ENCODE data around the gene ISLR.

ISLR gene

DNA sequence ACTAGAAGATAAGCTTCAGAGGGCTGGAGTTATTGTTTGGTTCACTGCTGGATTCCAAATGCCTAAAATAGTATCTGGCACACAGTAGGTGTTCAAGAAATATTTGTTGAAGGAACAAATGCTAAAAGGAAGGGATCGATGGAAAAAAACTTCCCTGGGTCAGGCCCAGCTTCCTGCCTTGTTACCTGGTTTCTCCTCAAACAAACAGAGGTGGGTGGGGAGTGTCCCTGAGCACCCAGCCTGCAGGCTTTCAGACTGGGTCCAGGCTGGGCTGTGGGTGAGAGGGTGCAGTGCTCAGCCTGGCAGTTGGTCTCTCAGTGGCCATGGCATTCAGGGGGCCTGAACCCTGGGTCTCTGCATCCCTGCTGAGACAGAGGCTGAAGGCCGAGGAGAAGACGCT is 43.4 kb downstream of the ISLR start:
- no peak for DNase-seq

DNA sequence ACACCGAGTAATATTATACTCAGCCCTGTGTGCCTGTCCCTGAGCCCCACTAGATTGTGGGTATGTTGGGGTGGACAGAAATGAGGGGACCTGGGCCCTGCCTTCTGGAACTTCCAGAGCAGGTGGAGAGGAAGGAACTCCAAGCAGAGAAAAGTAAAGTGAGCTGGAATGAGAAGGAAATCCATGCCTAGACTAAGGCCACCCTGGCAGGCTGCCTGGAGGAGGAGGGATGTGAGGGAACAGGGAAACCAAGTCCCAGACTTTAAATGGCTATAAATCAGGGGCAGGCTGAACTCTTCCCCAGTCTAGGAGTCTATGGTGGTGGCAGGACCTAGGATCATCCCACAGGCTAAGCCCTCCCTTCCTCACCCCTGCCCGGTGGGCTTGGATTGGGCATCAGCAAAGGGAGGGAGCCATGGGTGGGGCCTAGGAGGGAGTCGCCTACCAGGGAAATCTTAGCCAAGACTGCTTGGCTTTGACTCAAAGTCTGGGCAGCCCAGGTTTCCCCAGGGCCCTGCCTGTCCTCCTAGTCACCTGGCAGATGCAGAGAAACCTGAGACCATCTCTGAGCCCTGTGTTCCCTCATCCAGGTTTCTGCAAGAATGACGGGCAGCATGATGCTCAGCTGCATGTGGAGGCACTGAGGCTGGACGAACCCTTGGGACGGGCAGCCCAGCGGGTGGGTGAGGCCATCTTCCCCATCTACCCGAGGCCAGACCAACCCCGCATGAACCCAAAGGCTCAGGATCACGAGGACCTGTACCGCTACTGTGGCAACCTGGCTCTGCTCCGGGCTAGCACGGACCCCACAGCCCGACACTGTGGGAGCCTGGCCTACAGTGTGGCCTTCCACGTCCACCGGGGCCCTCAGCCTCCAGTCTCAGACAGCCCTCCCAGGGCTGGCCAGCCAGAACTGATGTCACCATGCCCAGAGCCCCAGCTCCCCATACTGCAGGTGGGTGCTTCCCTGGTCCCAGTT is 44.7 kb downstream of the ISLR start:
- no peak for DNase-seq

DNA sequence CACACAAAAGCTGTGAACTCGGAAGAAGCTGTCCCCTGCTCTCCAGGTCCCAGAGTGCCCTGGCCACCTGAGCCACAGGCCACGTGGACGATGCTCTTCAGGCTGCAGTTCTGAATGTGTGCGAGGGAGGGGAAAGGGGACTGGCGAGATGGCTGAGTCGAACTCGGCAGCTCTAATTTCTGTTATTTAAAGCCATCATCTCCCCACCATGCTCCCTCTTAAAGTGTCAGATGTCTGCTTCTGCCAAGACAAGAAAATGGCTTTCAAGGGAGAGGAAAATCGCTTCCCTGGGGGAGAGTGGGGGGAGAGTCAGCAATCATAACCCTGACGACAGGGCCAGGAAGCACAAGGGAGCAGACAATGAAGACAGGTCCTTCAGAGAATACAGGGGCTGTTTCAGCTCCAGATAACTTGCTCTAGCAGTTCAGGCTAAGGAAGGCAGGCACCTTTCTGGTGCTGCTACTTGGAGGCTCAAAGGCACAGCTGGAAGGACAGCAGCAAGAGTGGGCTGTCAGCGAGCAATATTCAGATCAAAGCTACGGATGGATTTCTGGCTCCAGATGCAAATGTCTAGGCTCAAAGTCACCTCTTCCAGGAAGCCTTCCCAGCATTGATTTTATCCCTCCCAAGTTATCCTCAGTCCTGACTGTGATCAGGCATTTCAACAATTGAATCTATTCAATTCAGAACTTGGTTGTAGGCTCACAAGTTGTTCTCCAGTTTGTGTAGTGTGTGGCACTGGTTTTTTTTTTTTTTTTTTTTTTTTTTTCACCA is 47.2 kb downstream of the ISLR start:
- peak; percentile 75 for DNase-seq

DNA sequence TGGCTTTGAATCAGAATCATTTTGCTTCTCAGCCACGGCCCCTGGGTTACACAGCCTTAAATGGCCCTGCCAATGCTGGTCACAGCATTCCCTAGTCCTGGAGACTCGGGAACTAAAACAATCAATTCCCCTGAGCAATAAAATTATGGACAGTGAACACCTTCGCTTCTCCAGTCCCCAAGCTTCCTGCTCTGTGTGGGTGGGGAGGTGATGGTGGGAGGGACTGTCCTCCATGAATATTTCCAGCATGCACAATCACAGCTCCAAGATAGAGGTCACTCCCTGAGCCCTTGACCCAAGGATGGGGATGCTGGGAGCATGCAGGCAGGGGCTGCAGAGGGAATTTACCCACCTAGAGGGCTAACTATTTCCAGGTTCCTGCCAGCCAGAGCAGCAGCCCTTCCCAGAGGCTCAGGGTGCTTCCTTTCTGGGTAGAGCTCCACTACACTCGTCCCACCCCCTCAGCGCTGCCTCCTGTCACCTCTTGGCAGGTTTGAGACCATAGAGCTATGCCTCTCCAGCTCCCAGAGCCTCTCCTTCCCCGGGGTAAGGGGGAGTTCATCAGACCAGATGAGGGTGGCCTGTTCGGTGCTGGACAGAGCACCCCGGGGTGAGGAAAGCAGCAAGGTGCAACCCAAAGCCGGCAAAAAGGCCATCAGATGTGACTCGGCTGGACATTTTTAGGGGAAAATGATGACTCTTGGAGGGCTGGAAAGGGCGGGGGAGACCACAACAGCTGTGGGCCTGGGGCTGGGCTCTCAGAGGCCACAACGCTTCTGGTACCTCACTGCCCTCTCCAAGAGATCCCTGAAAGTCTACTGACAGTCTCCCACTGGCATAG is 48.1 kb downstream of the ISLR start:
- no peak for DNase-seq

DNA sequence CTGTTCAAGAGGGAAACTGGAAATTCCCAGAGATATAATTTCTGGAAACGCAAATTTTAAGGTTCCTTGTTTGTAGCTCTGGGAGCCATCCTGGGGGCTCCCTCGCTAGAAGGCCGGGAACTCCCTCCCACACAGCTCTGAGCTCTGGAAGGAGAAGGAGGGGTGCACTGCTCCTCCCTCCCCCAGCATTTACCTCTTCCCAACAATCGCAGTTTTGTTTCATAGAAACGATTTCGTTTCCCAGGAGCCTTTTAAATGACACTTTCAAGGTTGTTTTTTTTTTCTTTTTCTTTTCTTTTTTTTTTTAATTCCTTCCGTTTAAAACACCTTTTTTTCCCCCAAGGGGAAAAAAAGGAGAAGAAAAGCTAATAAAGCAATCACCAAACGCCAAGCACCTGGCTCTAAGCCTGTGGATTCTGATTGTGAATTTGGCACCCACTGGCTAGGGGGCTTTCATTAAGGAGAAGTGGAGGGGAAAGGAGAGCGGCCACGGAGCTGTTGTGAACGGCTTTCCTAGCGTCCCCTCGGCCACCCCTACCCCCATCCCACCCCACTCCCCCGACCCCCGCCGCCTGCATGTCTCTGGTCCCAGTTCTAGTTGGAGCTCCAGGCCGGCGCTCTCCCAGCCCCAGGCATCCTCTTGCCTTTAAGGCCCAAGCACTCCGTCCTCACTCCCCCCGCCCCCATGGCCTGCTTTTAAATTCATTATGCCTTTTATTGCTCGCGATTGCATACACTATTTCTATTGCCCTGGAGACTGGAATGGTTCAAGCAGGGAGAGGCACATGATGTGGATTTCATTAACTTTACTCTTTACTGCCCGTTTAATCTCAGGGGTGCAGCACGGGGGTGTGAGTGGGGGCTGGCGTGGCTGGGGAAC is 49.0 kb downstream of the ISLR start:
- DNase-seq: no peak

DNA sequence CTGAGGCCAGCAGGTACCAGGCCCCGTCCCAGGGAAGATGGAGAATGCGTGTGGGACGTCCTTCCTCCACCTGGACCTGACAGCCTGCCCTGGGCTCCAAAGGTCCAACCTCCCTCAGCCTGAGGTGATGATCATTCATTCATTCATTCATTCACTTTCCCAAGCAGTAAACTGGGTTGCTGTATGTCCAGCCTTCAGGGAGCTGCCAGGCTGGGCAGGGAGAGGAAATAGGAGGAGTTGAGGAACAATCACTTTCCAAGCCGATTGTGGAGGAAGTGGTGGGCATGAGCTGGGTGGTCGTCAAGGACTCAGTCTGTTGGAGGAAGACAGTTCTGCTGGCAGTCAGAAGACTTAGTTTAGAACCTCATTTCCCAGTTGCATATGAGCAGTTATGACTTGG is 52.4 kb downstream of the ISLR start:
- no peak for DNase-seq
